ENCODE measurements around the gene CFHR2. TPM values are rescaled to one million over a fixed set of nuclear protein-coding genes. Genes with fewer than 3 reads are reported as not detected.
A peak's percentile ranks its signal among the peaks of the same experiment; 100 is the strongest.
"Not testable (repeated sequence)": the region's sequence is repeated elsewhere in the genome, so short reads cannot be mapped to it uniquely, and the experiment has no call there.

CFHR2 gene
- total and polyA plus RNA-seq, 2 experiments from 2014 or later = not detected

GRCh38 chr1:196970182-196970581 lies 26.6 kb downstream of the CFHR2 start:
- no peaks in the 10 kb centered on the region for H3K9me2 ChIP-seq (ENCODE audit: insufficient read depth)
- no peak overlapping the region for H3K4me3 ChIP-seq
- H3K4me2 ChIP-seq (ENCODE audit: unreplicated experiment) = no peak overlapping the region
- H3K9me3 ChIP-seq (ENCODE audit: low read depth) = no peaks in the 10 kb centered on the region
- H3K36me3 ChIP-seq (ENCODE audit: low read depth) = no peaks in the 10 kb centered on the region
- no peak overlapping the region for H2AFZ ChIP-seq
- H3K4me1 ChIP-seq (ENCODE audit: insufficient read depth) = no peaks in the 10 kb centered on the region
- H3K79me2 ChIP-seq (ENCODE audit: insufficient read depth) = no peaks in the 10 kb centered on the region
- no peak for DNase-seq
- 29 to 34% methylated on average over 1 of the region's 1 CpG for WGBS, 2 experiments (ENCODE audit: low coverage in 1 of 2, low lambda C conversion rate in 2 of 2, missing lambda C conversion rate in 2 of 2)
- in situ Hi-C loops (cut with MboI) = no loop called here
- no peaks in the 10 kb centered on the region for H3F3A ChIP-seq (ENCODE audit: insufficient read depth)
- TF ChIP-seq EZH2 (IDR thresholded peaks at IDR 0.05; ENCODE audit: insufficient read depth, poor library complexity, severe bottlenecking) (no peak), EZH2phosphoT487 (IDR thresholded peaks at IDR 0.05; ENCODE audit: insufficient read depth, low read depth) (no peak)
- no peak overlapping the region for H3K27ac ChIP-seq
- H3K27me3 ChIP-seq (replicated peaks; ENCODE audit: insufficient read depth) = no peaks in the 10 kb centered on the region
- no peak overlapping the region for H3K9ac ChIP-seq
- no peaks in the 10 kb centered on the region for H4K20me1 ChIP-seq (ENCODE audit: insufficient read depth)

GRCh38 chr1:196976278-196976677 lies 32.7 kb downstream of the CFHR2 start:
- H4K20me1 ChIP-seq (ENCODE audit: insufficient read depth) = no peaks in the 10 kb centered on the region
- H2AFZ ChIP-seq = no peak overlapping the region
- no peak overlapping the region for H3K9ac ChIP-seq
- H3K4me1 ChIP-seq (ENCODE audit: insufficient read depth) = no peaks in the 10 kb centered on the region
- DNase-seq = no peak
- H3K4me2 ChIP-seq (ENCODE audit: unreplicated experiment) = no peak overlapping the region
- H3K36me3 ChIP-seq (ENCODE audit: low read depth) = no peaks in the 10 kb centered on the region
- H3K4me3 ChIP-seq = no peak overlapping the region
- TF ChIP-seq EZH2phosphoT487 (IDR thresholded peaks at IDR 0.05; ENCODE audit: insufficient read depth, low read depth) (no peak), EZH2 (IDR thresholded peaks at IDR 0.05; ENCODE audit: insufficient read depth, poor library complexity, severe bottlenecking) (no peak)
- no peaks in the 10 kb centered on the region for H3K27me3 ChIP-seq (replicated peaks; ENCODE audit: insufficient read depth)
- no peak overlapping the region for H3K27ac ChIP-seq
- H3K9me2 ChIP-seq (ENCODE audit: insufficient read depth) = no peaks in the 10 kb centered on the region
- H3K9me3 ChIP-seq (ENCODE audit: low read depth) = no peaks in the 10 kb centered on the region
- no peaks in the 10 kb centered on the region for H3K79me2 ChIP-seq (ENCODE audit: insufficient read depth)
- 53 to 57% methylated on average over 4 of the region's 4 CpGs for WGBS, 2 experiments (ENCODE audit: low coverage in 1 of 2, low lambda C conversion rate in 2 of 2, missing lambda C conversion rate in 2 of 2)
- H3F3A ChIP-seq (ENCODE audit: insufficient read depth) = no peaks in the 10 kb centered on the region
- in situ Hi-C loops (cut with MboI) = no loop called here

DNA sequence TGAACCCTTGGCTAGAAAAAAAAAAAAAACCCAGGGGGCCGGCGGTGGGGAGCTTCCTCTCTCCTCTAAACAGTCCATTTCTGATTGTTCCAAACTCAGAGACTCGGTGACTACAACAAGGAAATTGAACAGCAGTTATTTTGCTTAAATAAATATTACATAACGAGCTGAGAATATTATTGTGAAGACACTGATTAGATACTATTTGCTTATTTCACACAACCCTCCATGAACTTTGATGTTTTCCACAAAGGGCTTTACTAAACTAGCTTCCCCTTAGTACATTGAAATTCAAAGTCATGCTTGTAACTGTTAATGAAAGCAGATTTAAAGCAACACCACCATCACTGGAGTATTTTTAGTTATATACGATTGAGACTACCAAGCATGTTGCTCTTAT lies 33.7 kb downstream of the CFHR2 start, which contains the start of gene CFHR5:
CFHR5 (plus strand) TSS at position 279 of the 400 bp plus-strand sequence; CDS start at position 388, 109 bp downstream.
- H3K79me2 ChIP-seq (ENCODE audit: insufficient read depth) = no peaks in the 10 kb centered on the region
- no peak within 1 kb of the TSS for H3K4me3 ChIP-seq
- no peak within 1 kb of the TSS for H3K4me2 ChIP-seq (ENCODE audit: unreplicated experiment)
- no peaks in the 10 kb centered on the region for H3K36me3 ChIP-seq (ENCODE audit: low read depth)
- no peaks in the 10 kb centered on the region for H3K4me1 ChIP-seq (ENCODE audit: insufficient read depth)
- H3K27me3 ChIP-seq (replicated peaks; ENCODE audit: insufficient read depth) = no peaks in the 10 kb centered on the region
- no peak within 1 kb of the TSS for H3K27ac ChIP-seq
- peak within 1 kb of the TSS; percentile 56; the same call in 1 of the 2 replicates for H2AFZ ChIP-seq
- H4K20me1 ChIP-seq (ENCODE audit: insufficient read depth) = no peaks in the 10 kb centered on the region
- no peaks in the 10 kb centered on the region for H3F3A ChIP-seq (ENCODE audit: insufficient read depth)
- H3K9ac ChIP-seq = no peak within 1 kb of the TSS
- no peak for DNase-seq
- WGBS, 2 experiments (ENCODE audit: low coverage in 1 of 2, low lambda C conversion rate in 2 of 2, missing lambda C conversion rate in 2 of 2) = 55 to 57% methylated on average over 5 of the region's 5 CpGs
- H3K9me2 ChIP-seq (ENCODE audit: insufficient read depth) = no peaks in the 10 kb centered on the region
- no peak for TF ChIP-seq EZH2phosphoT487 (IDR thresholded peaks at IDR 0.05; ENCODE audit: insufficient read depth, low read depth)
- TF ChIP-seq EZH2 (IDR thresholded peaks at IDR 0.05; ENCODE audit: insufficient read depth, poor library complexity, severe bottlenecking) = no peak
- in situ Hi-C loops (cut with MboI) = no loop called here
- H3K9me3 ChIP-seq (ENCODE audit: low read depth) = no peaks in the 10 kb centered on the region

- Histone ChIP-seq H3K9me3 (ENCODE audit: low read depth) (no peaks in the 10 kb centered on the region), H3K9ac (no peak overlapping the region), H3K27me3 (replicated peaks; ENCODE audit: insufficient read depth) (no peaks in the 10 kb centered on the region), H3K27ac (no peak overlapping the region), H3K79me2 (ENCODE audit: insufficient read depth) (no peaks in the 10 kb centered on the region), H3K4me2 (ENCODE audit: unreplicated experiment) (no peak overlapping the region), H2AFZ (no peak overlapping the region), H3K9me2 (ENCODE audit: insufficient read depth) (no peaks in the 10 kb centered on the region), H3F3A (ENCODE audit: insufficient read depth) (no peaks in the 10 kb centered on the region), H3K4me3 (no peak overlapping the region), H4K20me1 (ENCODE audit: insufficient read depth) (no peaks in the 10 kb centered on the region), H3K4me1 (ENCODE audit: insufficient read depth) (no peaks in the 10 kb centered on the region), H3K36me3 (ENCODE audit: low read depth) (no peaks in the 10 kb centered on the region)
- TF ChIP-seq EZH2phosphoT487 (IDR thresholded peaks at IDR 0.05; ENCODE audit: insufficient read depth, low read depth) (no peak), EZH2 (IDR thresholded peaks at IDR 0.05; ENCODE audit: insufficient read depth, poor library complexity, severe bottlenecking) (no peak)
- WGBS, 2 experiments (ENCODE audit: low coverage in 1 of 2, low lambda C conversion rate in 2 of 2, missing lambda C conversion rate in 2 of 2) = 47 to 63% methylated on average over 1 of the region's 1 CpG
- in situ Hi-C loops (cut with MboI) = no loop called here
- DNase-seq = no peak
Observed at GRCh38 chr1:196980859-196981258, 37.3 kb downstream of the CFHR2 start.

GRCh38 chr1:196982247-196982646 lies 38.7 kb downstream of the CFHR2 start:
- H4K20me1 ChIP-seq (ENCODE audit: insufficient read depth); H3K4me2 ChIP-seq (ENCODE audit: unreplicated experiment); H3K79me2 ChIP-seq (ENCODE audit: insufficient read depth); H3F3A ChIP-seq (ENCODE audit: insufficient read depth); H2AFZ ChIP-seq; H3K4me3 ChIP-seq; DNase-seq; H3K9me2 ChIP-seq (ENCODE audit: insufficient read depth); H3K36me3 ChIP-seq (ENCODE audit: low read depth); in situ Hi-C loops (cut with MboI); H3K9ac ChIP-seq; H3K27me3 ChIP-seq (replicated peaks; ENCODE audit: insufficient read depth); H3K4me1 ChIP-seq (ENCODE audit: insufficient read depth); H3K27ac ChIP-seq; H3K9me3 ChIP-seq (ENCODE audit: low read depth): not testable (repeated sequence)
- 83 to 86% methylated on average over 7 of the region's 7 CpGs for WGBS, 2 experiments (ENCODE audit: low coverage in 1 of 2, low lambda C conversion rate in 2 of 2, missing lambda C conversion rate in 2 of 2)

DNA sequence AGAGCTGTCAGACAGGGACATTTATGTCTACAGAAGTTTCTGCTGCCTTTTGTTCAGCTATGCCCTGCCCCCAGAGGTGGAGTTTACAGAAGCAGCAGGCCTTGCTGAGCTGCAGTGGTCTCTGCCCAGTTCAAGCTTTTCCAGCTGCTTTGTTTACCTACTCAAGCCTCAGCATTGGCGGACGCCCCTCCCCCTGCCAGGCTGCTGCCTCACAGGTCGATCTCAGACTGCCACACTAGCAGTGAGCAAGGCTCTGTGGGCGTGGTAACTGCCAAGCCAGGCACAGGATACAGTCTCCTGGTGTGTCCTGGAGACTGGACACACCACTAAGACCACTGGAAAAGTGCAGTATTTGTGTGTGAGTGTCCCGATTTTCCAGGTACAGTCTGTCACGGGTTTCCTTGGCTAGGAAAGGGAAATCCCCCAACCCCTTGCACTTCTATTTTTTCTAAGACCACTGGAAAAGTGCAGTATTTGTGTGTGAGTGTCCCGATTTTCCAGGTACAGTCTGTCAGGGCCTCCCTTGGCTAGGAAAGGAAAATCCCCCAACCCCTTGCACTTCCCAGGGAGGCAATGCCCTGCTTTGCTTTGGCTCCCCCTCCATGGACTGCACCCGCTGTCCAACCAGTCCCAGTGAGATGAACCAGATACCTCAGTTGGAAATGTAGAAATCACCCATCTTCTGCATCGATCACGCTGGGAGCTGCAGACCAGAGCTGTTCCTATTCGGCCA lies 48.5 kb downstream of the CFHR2 start:
- H3K27ac ChIP-seq; H3K36me3 ChIP-seq (ENCODE audit: low read depth); H3K4me2 ChIP-seq (ENCODE audit: unreplicated experiment); in situ Hi-C loops (cut with MboI); H3K4me3 ChIP-seq; H3K9me3 ChIP-seq (ENCODE audit: low read depth); H3K9me2 ChIP-seq (ENCODE audit: insufficient read depth); H3K9ac ChIP-seq; H4K20me1 ChIP-seq (ENCODE audit: insufficient read depth); H3K79me2 ChIP-seq (ENCODE audit: insufficient read depth); H3K27me3 ChIP-seq (replicated peaks; ENCODE audit: insufficient read depth); H3F3A ChIP-seq (ENCODE audit: insufficient read depth); H3K4me1 ChIP-seq (ENCODE audit: insufficient read depth): not testable (repeated sequence)
- peak overlapping the region; percentile 38; the same call in 1 of the 2 replicates for H2AFZ ChIP-seq
- DNase-seq = peak; percentile 7
- 46 to 49% methylated on average over 10 to 11 of the region's 11 CpGs for WGBS, 2 experiments (ENCODE audit: low coverage in 1 of 2, low lambda C conversion rate in 2 of 2, missing lambda C conversion rate in 2 of 2)
